ENCODE results near the gene DYSF.

DNA sequence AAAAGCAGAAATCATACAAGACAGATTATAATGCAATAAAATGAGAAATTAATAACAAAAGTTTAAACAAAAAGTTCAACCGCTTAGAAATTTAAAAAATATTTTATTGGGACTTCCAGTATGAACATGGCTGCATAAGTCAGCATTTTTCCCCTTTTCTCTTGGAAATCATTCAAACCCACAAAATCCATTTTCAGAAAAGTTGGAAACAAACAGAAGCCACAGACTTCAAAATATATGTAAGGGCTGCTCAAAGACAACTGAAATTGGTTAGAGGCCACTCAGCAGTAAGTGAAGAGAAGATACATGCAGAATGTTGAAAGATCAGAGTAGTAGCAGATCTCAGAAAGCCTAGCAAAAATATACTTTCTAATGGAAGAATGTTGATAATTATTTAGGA is 194.0 kb downstream of the DYSF start:
- TF ChIP-seq, protein P1, sequence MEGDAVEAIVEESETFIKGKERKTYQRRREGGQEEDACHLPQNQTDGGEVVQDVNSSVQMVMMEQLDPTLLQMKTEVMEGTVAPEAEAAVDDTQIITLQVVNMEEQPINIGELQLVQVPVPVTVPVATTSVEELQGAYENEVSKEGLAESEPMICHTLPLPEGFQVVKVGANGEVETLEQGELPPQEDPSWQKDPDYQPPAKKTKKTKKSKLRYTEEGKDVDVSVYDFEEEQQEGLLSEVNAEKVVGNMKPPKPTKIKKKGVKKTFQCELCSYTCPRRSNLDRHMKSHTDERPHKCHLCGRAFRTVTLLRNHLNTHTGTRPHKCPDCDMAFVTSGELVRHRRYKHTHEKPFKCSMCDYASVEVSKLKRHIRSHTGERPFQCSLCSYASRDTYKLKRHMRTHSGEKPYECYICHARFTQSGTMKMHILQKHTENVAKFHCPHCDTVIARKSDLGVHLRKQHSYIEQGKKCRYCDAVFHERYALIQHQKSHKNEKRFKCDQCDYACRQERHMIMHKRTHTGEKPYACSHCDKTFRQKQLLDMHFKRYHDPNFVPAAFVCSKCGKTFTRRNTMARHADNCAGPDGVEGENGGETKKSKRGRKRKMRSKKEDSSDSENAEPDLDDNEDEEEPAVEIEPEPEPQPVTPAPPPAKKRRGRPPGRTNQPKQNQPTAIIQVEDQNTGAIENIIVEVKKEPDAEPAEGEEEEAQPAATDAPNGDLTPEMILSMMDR (tag by site-specific recombination; IDR thresholded peaks at IDR 0.05), result no peak
- TF ChIP-seq, protein P2, sequence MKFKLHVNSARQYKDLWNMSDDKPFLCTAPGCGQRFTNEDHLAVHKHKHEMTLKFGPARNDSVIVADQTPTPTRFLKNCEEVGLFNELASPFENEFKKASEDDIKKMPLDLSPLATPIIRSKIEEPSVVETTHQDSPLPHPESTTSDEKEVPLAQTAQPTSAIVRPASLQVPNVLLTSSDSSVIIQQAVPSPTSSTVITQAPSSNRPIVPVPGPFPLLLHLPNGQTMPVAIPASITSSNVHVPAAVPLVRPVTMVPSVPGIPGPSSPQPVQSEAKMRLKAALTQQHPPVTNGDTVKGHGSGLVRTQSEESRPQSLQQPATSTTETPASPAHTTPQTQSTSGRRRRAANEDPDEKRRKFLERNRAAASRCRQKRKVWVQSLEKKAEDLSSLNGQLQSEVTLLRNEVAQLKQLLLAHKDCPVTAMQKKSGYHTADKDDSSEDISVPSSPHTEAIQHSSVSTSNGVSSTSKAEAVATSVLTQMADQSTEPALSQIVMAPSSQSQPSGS (tag by site-specific recombination; IDR thresholded peaks at IDR 0.05; ENCODE audit: low read depth), result no peak
- TF ChIP-seq, protein P3, sequence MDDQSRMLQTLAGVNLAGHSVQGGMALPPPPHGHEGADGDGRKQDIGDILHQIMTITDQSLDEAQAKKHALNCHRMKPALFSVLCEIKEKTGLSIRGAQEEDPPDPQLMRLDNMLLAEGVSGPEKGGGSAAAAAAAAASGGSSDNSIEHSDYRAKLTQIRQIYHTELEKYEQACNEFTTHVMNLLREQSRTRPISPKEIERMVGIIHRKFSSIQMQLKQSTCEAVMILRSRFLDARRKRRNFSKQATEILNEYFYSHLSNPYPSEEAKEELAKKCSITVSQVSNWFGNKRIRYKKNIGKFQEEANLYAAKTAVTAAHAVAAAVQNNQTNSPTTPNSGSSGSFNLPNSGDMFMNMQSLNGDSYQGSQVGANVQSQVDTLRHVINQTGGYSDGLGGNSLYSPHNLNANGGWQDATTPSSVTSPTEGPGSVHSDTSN (CRISPR knock-in tag; IDR thresholded peaks at IDR 0.05), result no peak
- TF ChIP-seq, protein P4, sequence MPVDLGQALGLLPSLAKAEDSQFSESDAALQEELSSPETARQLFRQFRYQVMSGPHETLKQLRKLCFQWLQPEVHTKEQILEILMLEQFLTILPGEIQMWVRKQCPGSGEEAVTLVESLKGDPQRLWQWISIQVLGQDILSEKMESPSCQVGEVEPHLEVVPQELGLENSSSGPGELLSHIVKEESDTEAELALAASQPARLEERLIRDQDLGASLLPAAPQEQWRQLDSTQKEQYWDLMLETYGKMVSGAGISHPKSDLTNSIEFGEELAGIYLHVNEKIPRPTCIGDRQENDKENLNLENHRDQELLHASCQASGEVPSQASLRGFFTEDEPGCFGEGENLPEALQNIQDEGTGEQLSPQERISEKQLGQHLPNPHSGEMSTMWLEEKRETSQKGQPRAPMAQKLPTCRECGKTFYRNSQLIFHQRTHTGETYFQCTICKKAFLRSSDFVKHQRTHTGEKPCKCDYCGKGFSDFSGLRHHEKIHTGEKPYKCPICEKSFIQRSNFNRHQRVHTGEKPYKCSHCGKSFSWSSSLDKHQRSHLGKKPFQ (tag by site-specific recombination; IDR thresholded peaks at IDR 0.05), result no peak
- TF ChIP-seq YY1 (tag by site-specific recombination; IDR thresholded peaks at IDR 0.05) (no peak), ZNF274 (IDR thresholded peaks at IDR 0.05; ENCODE audit: low read length) (no peak), ZNF274 (tag by site-specific recombination; IDR thresholded peaks at IDR 0.05; ENCODE audit: borderline replicate concordance) (no peak), ZNF701 (tag by site-specific recombination; IDR thresholded peaks at IDR 0.05) (no peak)

All from HEK293 (cell line).